Breast epithelium (tissue), 4 donors: ENCODE results near the gene MTURN. TPM values are rescaled to one million over a fixed set of nuclear protein-coding genes. Genes with fewer than 3 reads are reported as not detected.
"Not testable (repeated sequence)": the region's sequence is repeated elsewhere in the genome, so short reads cannot be mapped to it uniquely, and the experiment has no call there.

Source experiments
- DNase-seq, 2 donors: peaks; one replicate each; pipeline ENCODE4 v3.0.0-alpha.2; 2019; ENCODE audit warnings: low spot score in 2 of 2
- H3K27ac ChIP-seq, 2 donors: fragments of 200-600 bp; sonication (generic) in 1 of 2; one replicate each; pipeline ENCODE4 v1.5.1; 2016 to 2019; ENCODE audit warnings: mild to moderate bottlenecking in 1 of 2
- H3K27me3 ChIP-seq, 2 donors: fragments of 200-600 bp; sonication (generic) in 1 of 2; one replicate each; pipeline versions ENCODE4 v1.5.1 to v1.6.0; 2017 to 2019; ENCODE audit warnings: control low read depth in 1 of 2, mild to moderate bottlenecking in 1 of 2
- H3K36me3 ChIP-seq: fragments of 200-600 bp; one replicate; pipeline ENCODE4 v1.5.1; 2019
- H3K4me1 ChIP-seq, 2 donors: fragments of 200-600 bp; sonication (generic); one replicate each; pipeline ENCODE4 v1.5.1; 2016 to 2019; ENCODE audit warnings: control low read depth in 1 of 2
- H3K4me3 ChIP-seq, 3 donors: fragments of 200-600 bp; sonication (generic); 1 replicate in 2 of 3; 2 replicates in 1 of 3; pipeline ENCODE4 v1.5.1; 2016 to 2019; ENCODE audit warnings: mild to moderate bottlenecking in 3 of 3, moderate library complexity in 2 of 3
- H3K9me3 ChIP-seq, 2 donors: fragments of 200-600 bp; sonication (generic) in 1 of 2; one replicate each; pipeline ENCODE4 v1.5.1; 2016 to 2019; ENCODE audit warnings: control low read depth in 1 of 2
- CTCF ChIP-seq, 3 donors: fragments of 450-650 bp; IDR thresholded peaks; one replicate each; pipeline ENCODE4 v1.5.1; 2016 to 2017; ENCODE audit warnings: antibody characterized with exemption in 3 of 3, mild to moderate bottlenecking in 3 of 3, moderate library complexity in 3 of 3
- POLR2A ChIP-seq: fragments of 450-650 bp; IDR thresholded peaks from one replicate; pipeline ENCODE4 v1.6.1; 2016; ENCODE audit warnings: antibody characterized with exemption, mild to moderate bottlenecking, moderate library complexity
- POLR2AphosphoS5 ChIP-seq, 3 donors: sonication (generic); formaldehyde crosslinking; IDR thresholded peaks; one replicate each; pipeline ENCODE4 v1.6.1; 2017; ENCODE audit warnings: antibody characterized with exemption in 3 of 3
- intact Hi-C: fragments of 100-400 bp; cut with DNase I; formaldehyde crosslinking; loops from one replicate; pipeline ENCODE4 v1.15.1; 2023; ENCODE audit warnings: low total_unique reads
- total RNA-seq, 3 donors: library from RNA; depleted of rRNA; stranded (reverse); fragments of >200 nt; gene quantifications; one replicate each; pipeline ENCODE4 v1.1.0, GENCODE V29; 2016

The MTURN gene
- total RNA-seq, 3 donors from 2014 or later: 56.0 to 199 (median 62.5) TPM

GRCh38 chr7:30187513-30187912 lies 52.7 kb downstream of the MTURN start:
- DNase-seq: no peak
- no peaks in the 10 kb centered on the region for H3K36me3 ChIP-seq
- H3K9me3 ChIP-seq: no peaks in the 10 kb centered on the region
- H3K27me3 ChIP-seq: no peaks in the 10 kb centered on the region
- TF ChIP-seq POLR2A (no peak), POLR2AphosphoS5 (IDR thresholded peaks at IDR 0.05) (no peak), CTCF (IDR thresholded peaks at IDR 0.05) (no peak)
- peaks cover 0 to 3% of the 10 kb centered on the region in 2 donors for H3K4me1 ChIP-seq
- no peak overlapping the region for H3K27ac ChIP-seq
- intact Hi-C loops: no loop called here
- no peak overlapping the region for H3K4me3 ChIP-seq

- H3K4me3 ChIP-seq, DNase-seq, H3K9me3 ChIP-seq, H3K27ac ChIP-seq, H3K4me1 ChIP-seq, H3K36me3 ChIP-seq, H3K27me3 ChIP-seq, intact Hi-C loops: not testable (repeated sequence)
These were observed 53.6 kb downstream of the MTURN start for GRCh38 chr7:30188381-30188780.

GRCh38 chr7:30188811-30189210 lies 54.0 kb downstream of the MTURN start:
- Histone ChIP-seq H3K27ac (no peak overlapping the region), H3K4me1 (no peaks in the 10 kb centered on the region), H3K9me3 (no peaks in the 10 kb centered on the region), H3K4me3 (no peak overlapping the region), H3K36me3 (no peaks in the 10 kb centered on the region), H3K27me3 (no peaks in the 10 kb centered on the region)
- intact Hi-C loops: no loop called here
- TF ChIP-seq POLR2A: no peak
- no peak for TF ChIP-seq CTCF (IDR thresholded peaks at IDR 0.05)
- no peak for TF ChIP-seq POLR2AphosphoS5 (IDR thresholded peaks at IDR 0.05)
- DNase-seq: no peak

- DNase-seq: no peak
- Histone ChIP-seq H3K9me3 (no peaks in the 10 kb centered on the region), H3K27me3 (no peaks in the 10 kb centered on the region), H3K36me3 (no peaks in the 10 kb centered on the region), H3K4me1 (no peaks in the 10 kb centered on the region), H3K27ac (no peak overlapping the region), H3K4me3 (no peak overlapping the region)
- intact Hi-C loops: no loop called here
- TF ChIP-seq POLR2A: no peak
- no peak for TF ChIP-seq POLR2AphosphoS5 (IDR thresholded peaks at IDR 0.05)
- TF ChIP-seq CTCF (IDR thresholded peaks at IDR 0.05): no peak
These were observed 57.0 kb downstream of the MTURN start for GRCh38 chr7:30191809-30192208.

- no peak overlapping the region for H3K4me3 ChIP-seq
- no peaks in the 10 kb centered on the region for H3K4me1 ChIP-seq
- intact Hi-C loops: no loop called here
- no peak for TF ChIP-seq POLR2AphosphoS5 (IDR thresholded peaks at IDR 0.05)
- no peak for TF ChIP-seq CTCF (IDR thresholded peaks at IDR 0.05)
- no peak overlapping the region for H3K27ac ChIP-seq
- no peaks in the 10 kb centered on the region for H3K27me3 ChIP-seq
- H3K36me3 ChIP-seq: no peaks in the 10 kb centered on the region
- DNase-seq: no peak
- no peaks in the 10 kb centered on the region for H3K9me3 ChIP-seq
These were observed 58.7 kb downstream of the MTURN start for GRCh38 chr7:30193336-30193943.

- no peak for TF ChIP-seq POLR2AphosphoS5 (IDR thresholded peaks at IDR 0.05)
- intact Hi-C loops: no loop called here
- no peak for DNase-seq
- no peaks in the 10 kb centered on the region for H3K36me3 ChIP-seq
- no peaks in the 10 kb centered on the region for H3K4me1 ChIP-seq
- no peak overlapping the region for H3K27ac ChIP-seq
- no peak overlapping the region for H3K4me3 ChIP-seq
- H3K9me3 ChIP-seq: no peaks in the 10 kb centered on the region
- no peaks in the 10 kb centered on the region for H3K27me3 ChIP-seq
These were observed 61.6 kb downstream of the MTURN start for GRCh38 chr7:30196408-30196807.
